Tibial nerve (tissue), 4 donors: Measurements from ENCODE around the gene SORBS1. TPM values are rescaled to one million over a fixed set of nuclear protein-coding genes. Genes with fewer than 3 reads are reported as not detected.

Experiments used
- DNase-seq, 2 donors: peaks; one replicate each; pipeline ENCODE4 v3.0.0-alpha.2; 2019; ENCODE audit warnings: low spot score in 2 of 2
- H3K27ac ChIP-seq, 4 donors: fragments of 200-600 bp; sonication (generic) in 3 of 4; one replicate each; pipeline ENCODE4 v1.5.1; 2017 to 2019; ENCODE audit warnings: mild to moderate bottlenecking in 1 of 4
- H3K27me3 ChIP-seq, 2 donors: fragments of 200-600 bp; sonication (generic) in 1 of 2; one replicate each; pipeline versions ENCODE4 v1.5.1 to v1.6.0; 2017 to 2019
- H3K36me3 ChIP-seq, 3 donors: fragments of 200-600 bp; sonication (generic); one replicate each; pipeline ENCODE4 v1.5.1; 2018 to 2019
- H3K4me1 ChIP-seq, 4 donors: fragments of 200-600 bp; sonication (generic) in 3 of 4; one replicate each; pipeline ENCODE4 v1.5.1; 2017 to 2019
- H3K4me3 ChIP-seq, 4 donors: fragments of 200-600 bp; sonication (generic) in 3 of 4; one replicate each; pipeline ENCODE4 v1.5.1; 2017 to 2019; ENCODE audit warnings: mild to moderate bottlenecking in 1 of 4, moderate library complexity in 1 of 4
- H3K9me3 ChIP-seq, 4 donors: fragments of 200-600 bp; sonication (generic) in 3 of 4; one replicate each; pipeline ENCODE4 v1.5.1; 2017 to 2019
- CTCF ChIP-seq, 5 experiments: fragments of 200-600 bp in 3 of 5; fragments of 450-650 bp in 2 of 5; sonication (generic) in 3 of 5; IDR thresholded peaks; one replicate each; pipeline ENCODE4 v1.5.1; 2016 to 2019; ENCODE audit warnings: antibody characterized with exemption in 5 of 5, mild to moderate bottlenecking in 3 of 5, moderate library complexity in 2 of 5
- EP300 ChIP-seq, 2 donors: sonication (generic); formaldehyde crosslinking; IDR thresholded peaks; one replicate each; pipeline ENCODE4 v1.6.1; 2017; ENCODE audit warnings: antibody characterized with exemption in 2 of 2, mild to moderate bottlenecking in 1 of 2
- POLR2A ChIP-seq, 2 donors: fragments of 450-650 bp; IDR thresholded peaks; one replicate each; pipeline ENCODE4 v1.6.1; 2017; ENCODE audit warnings: antibody characterized with exemption in 2 of 2, mild to moderate bottlenecking in 2 of 2, moderate library complexity in 2 of 2
- WGBS, 2 donors: methylation state at CpG; one replicate each; pipeline ENCODE4 v1.1.5; 2018; 5-methylcytosine and 5-hydroxymethylcytosine counted together
- total RNA-seq, 4 donors: library from RNA; depleted of rRNA; stranded (reverse); fragments of >200 nt; gene quantifications; one replicate each; pipeline ENCODE4 v1.1.0, GENCODE V29; 2016

The SORBS1 gene
- total RNA-seq, 4 donors from 2014 or later, result 427 to 623 (median 567) TPM

GRCh38 chr10:95297402-95297801, 263.8 kb downstream of the SORBS1 start:
- peaks cover 0 to 16% (median 8%) of the 10 kb centered on the region in 4 donors for H3K4me1 ChIP-seq

GRCh38 chr10:95296764-95297163, 264.4 kb downstream of the SORBS1 start:
- H3K4me3 ChIP-seq, result no peak overlapping the region
- no peak for TF ChIP-seq EP300 (IDR thresholded peaks at IDR 0.05)
- TF ChIP-seq CTCF (IDR thresholded peaks at IDR 0.05), result no peak
- TF ChIP-seq POLR2A (IDR thresholded peaks at IDR 0.05), result no peak
- peaks cover 0 to 16% (median 8%) of the 10 kb centered on the region in 4 donors for H3K4me1 ChIP-seq
- no peak for DNase-seq
- no peaks in the 10 kb centered on the region for H3K27me3 ChIP-seq
- H3K9me3 ChIP-seq, result no peaks in the 10 kb centered on the region
- 97 to 100% methylated on average over 4 of the region's 4 CpGs for WGBS, 2 donors
- no peaks in the 10 kb centered on the region for H3K36me3 ChIP-seq
- H3K27ac ChIP-seq, result no peak overlapping the region

More at GRCh38 chr10:95297402-95297801, 263.8 kb downstream of the SORBS1 start:
- Histone ChIP-seq H3K9me3 (no peaks in the 10 kb centered on the region), H3K27ac (no peak overlapping the region), H3K27me3 (no peaks in the 10 kb centered on the region), H3K36me3 (no peaks in the 10 kb centered on the region), H3K4me3 (no peak overlapping the region)
- WGBS, 2 donors, result 90 to 94% methylated on average over 3 of the region's 3 CpGs
- no peak for TF ChIP-seq CTCF (IDR thresholded peaks at IDR 0.05)
- TF ChIP-seq POLR2A (IDR thresholded peaks at IDR 0.05), result no peak
- TF ChIP-seq EP300 (IDR thresholded peaks at IDR 0.05), result no peak
- no peak for DNase-seq

GRCh38 chr10:95295031-95295755, 266.0 kb downstream of the SORBS1 start:
- TF ChIP-seq EP300 (IDR thresholded peaks at IDR 0.05) (no peak), POLR2A (IDR thresholded peaks at IDR 0.05) (no peak), CTCF (IDR thresholded peaks at IDR 0.05) (no peak)
- H3K27me3 ChIP-seq, result peaks cover 0 to 5% of the 10 kb centered on the region in 2 donors
- 6 to 14% methylated on average over 37 to 39 of the region's 39 CpGs for WGBS, 2 donors
- no peak for DNase-seq
- H3K36me3 ChIP-seq, result no peaks in the 10 kb centered on the region
- H3K4me1 ChIP-seq, result peaks cover 0 to 24% (median 10%) of the 10 kb centered on the region in 4 donors
- H3K9me3 ChIP-seq, result no peaks in the 10 kb centered on the region
- peak overlapping the region; percentile 14 to 39 (median 22) for H3K4me3 ChIP-seq
- peak overlapping the region in 2 of 4 donors; percentile 42 to 53 for H3K27ac ChIP-seq

- H3K36me3 ChIP-seq, result no peaks in the 10 kb centered on the region
- peaks cover 0 to 17% of the 10 kb centered on the region in 2 donors for H3K27me3 ChIP-seq
- TF ChIP-seq EP300 (IDR thresholded peaks at IDR 0.05) (no peak), POLR2A (IDR thresholded peaks at IDR 0.05) (no peak), CTCF (IDR thresholded peaks at IDR 0.05) (no peak)
- H3K4me1 ChIP-seq, result peaks cover 0 to 29% (median 10%) of the 10 kb centered on the region in 4 donors
- DNase-seq, result no peak
- 71 to 72% methylated on average over 3 of the region's 3 CpGs for WGBS, 2 donors
- no peaks in the 10 kb centered on the region for H3K9me3 ChIP-seq
- H3K4me3 ChIP-seq, result no peak overlapping the region
- no peak overlapping the region for H3K27ac ChIP-seq
Measured at GRCh38 chr10:95293631-95294030, 267.5 kb downstream of the SORBS1 start.

- H3K27ac ChIP-seq, result peak overlapping the region in 3 of 4 donors; percentile 73 to 94 (median 89)
- WGBS, 2 donors, result 66 to 72% methylated on average over 19 of the region's 19 CpGs
- no peaks in the 10 kb centered on the region for H3K36me3 ChIP-seq
Measured at GRCh38 chr10:95291365-95292039, 269.7 kb downstream of the SORBS1 start.

More at GRCh38 chr10:95291365-95292039, 269.7 kb downstream of the SORBS1 start:
- Histone ChIP-seq H3K4me3 (peak overlapping the region; percentile 29 to 85 (median 76)), H3K27me3 (peaks cover 0 to 17% of the 10 kb centered on the region in 2 donors), H3K9me3 (no peaks in the 10 kb centered on the region), H3K4me1 (peaks cover 0 to 46% (median 10%) of the 10 kb centered on the region in 4 donors)
- DNase-seq, result no peak
- no peak for TF ChIP-seq EP300 (IDR thresholded peaks at IDR 0.05)
- no peak for TF ChIP-seq POLR2A (IDR thresholded peaks at IDR 0.05)
- no peak for TF ChIP-seq CTCF (IDR thresholded peaks at IDR 0.05)
